ENCODE data around the gene PPIL6.

- TF ChIP-seq CTCF (IDR thresholded peaks at IDR 0.05) (no peak), POLR2A (IDR thresholded peaks at IDR 0.05) (no peak)
These were observed 70.1 kb downstream of the PPIL6 start for GRCh38 chr6:109370336-109370735.
